B cell (primary cell): ENCODE results near the gene ZIC2.

Experiments
- EZH2 ChIP-seq: IDR thresholded peaks from 2 replicates; pipeline ENCODE4 v1.6.1; 2012; ENCODE audit warnings: borderline replicate concordance, low read depth, mild to moderate bottlenecking, moderate library complexity, low read length; ENCODE audit not compliant: insufficient read depth, poor library complexity, severe bottlenecking
- TF ChIP-seq, protein P1 (sequence below): fragments of 200-600 bp; IDR thresholded peaks from one replicate; pipeline ENCODE4 v1.8.0; 2022; ENCODE audit warnings: antibody characterized with exemption, mild to moderate bottlenecking

- TF ChIP-seq, protein P1, sequence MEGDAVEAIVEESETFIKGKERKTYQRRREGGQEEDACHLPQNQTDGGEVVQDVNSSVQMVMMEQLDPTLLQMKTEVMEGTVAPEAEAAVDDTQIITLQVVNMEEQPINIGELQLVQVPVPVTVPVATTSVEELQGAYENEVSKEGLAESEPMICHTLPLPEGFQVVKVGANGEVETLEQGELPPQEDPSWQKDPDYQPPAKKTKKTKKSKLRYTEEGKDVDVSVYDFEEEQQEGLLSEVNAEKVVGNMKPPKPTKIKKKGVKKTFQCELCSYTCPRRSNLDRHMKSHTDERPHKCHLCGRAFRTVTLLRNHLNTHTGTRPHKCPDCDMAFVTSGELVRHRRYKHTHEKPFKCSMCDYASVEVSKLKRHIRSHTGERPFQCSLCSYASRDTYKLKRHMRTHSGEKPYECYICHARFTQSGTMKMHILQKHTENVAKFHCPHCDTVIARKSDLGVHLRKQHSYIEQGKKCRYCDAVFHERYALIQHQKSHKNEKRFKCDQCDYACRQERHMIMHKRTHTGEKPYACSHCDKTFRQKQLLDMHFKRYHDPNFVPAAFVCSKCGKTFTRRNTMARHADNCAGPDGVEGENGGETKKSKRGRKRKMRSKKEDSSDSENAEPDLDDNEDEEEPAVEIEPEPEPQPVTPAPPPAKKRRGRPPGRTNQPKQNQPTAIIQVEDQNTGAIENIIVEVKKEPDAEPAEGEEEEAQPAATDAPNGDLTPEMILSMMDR: no peak
- TF ChIP-seq EZH2: no peak
These were observed 9.3 kb upstream of the ZIC2 start for GRCh38 chr13:99972190-99972731.
